HG03064 (cell line): ENCODE measurements around the gene SEMA3B.

Source experiments
- ATAC-seq: cut with Tn5 transposase; IDR thresholded peaks from one replicate; pipeline ENCODE4 v1.9.1; 2021; ENCODE audit warnings: low read depth; ENCODE audit not compliant: unreplicated experiment

SEMA3B gene

DNA sequence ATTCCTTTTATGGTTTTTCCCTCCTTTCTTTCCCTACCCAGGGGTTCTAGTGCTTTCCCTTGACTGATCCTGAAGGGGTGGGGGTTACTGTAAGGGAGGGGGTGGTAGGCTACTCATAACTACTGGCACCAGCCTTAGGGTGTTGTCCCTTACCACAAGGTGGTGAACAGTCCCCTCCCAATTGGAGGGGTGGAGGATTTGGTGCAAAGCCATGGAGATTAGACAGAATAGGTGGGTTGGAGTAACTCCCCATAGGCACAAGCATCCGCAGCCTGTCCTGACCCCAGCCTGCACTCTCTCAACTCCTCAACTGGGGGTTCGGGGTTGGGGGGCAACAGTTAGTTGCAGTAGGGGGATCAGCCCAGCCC is 56.1 kb downstream of the SEMA3B start:
- ATAC-seq, result no peak

DNA sequence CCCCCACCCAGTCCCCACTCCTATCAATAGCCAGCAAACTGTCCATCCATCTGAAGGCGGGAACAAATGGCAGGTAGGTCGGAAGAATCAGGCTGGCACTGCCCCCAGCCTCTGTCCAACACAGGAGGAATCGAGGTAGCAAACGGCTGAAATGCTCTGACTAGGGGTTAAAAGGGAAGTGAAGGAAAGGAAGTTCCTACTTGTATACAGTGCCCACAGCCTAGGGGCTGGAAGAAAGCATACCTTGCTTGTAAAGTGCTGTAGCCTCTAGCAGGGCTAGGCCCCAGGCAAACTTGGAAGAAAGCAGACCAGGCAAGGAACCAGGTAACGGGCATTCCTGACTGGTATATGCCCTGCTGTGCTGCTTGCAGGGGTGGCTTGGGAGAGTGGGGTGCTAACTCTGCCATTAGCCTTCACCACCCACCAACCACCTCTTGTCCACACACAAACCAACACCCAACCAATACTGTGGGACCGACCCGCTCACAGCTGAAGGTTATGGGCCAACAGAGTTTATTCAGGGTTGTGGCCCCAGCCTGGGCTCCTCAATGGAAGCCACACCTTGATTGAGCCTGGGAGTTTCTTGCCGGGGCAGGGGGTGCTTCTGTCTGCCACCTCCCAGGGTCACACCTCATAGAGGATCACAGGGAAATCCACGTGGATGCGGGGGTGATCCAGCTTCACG is 56.7 kb downstream of the SEMA3B start:
- ATAC-seq, result no peak

DNA sequence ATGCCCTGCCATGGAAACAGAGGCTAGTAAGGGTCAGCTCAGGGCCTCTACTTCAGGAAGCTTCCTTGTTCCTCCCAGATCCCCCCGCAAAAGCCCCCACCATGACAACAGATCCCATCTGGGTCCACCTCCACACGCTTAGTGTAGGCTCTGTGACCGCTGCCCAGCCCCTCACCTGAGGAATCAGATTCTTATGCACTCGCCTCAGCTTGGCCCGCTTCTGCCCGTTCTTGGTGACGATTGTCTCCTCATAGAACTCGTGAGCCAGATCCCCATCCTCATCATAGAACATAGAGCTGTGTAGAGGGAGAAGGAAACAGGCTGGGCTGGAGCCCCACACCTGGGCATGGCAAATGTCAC is 57.2 kb downstream of the SEMA3B start:
- no peak for ATAC-seq

DNA sequence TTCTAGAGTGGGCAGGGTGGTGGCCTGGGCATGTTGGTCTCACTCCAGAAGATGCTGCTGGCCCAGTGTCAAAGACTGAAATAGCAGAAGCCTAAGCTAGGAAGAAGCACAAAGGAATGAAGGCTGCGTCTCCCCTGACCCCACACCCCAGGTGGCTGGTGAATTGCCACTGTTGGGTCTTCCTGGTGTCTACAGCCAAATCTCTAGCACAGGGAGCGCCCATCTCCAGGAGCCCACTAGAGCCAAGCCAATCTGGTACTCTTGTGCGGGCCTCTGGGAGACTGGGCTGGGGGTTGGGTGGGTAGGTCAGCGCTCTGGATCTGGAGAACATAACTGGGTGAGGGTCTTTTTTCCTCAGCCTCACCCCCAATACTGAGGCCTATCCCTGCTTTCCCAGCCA is 58.2 kb downstream of the SEMA3B start:
- no peak for ATAC-seq
